Kidney epithelial cell (primary cell): Measurements from ENCODE around the gene DNAJC4. TPM values are rescaled to one million over a fixed set of nuclear protein-coding genes. Genes with fewer than 3 reads are reported as not detected.

Source experiments
- DNase-seq: peaks from one replicate; pipeline ENCODE4 v3.0.0-alpha.2; 2010; ENCODE audit warnings: low read depth
- H3K27me3 ChIP-seq: 2 replicates; pipeline ENCODE4 v1.6.0; 2011; ENCODE audit warnings: low read length; ENCODE audit not compliant: control insufficient read depth, insufficient read depth
- H3K36me3 ChIP-seq: 2 replicates; pipeline ENCODE4 v1.5.1; 2011; ENCODE audit warnings: low read length; ENCODE audit not compliant: control insufficient read depth, insufficient read depth
- H3K4me3 ChIP-seq: 2 replicates; pipeline ENCODE4 v1.5.1; 2011; ENCODE audit warnings: low read depth, mild to moderate bottlenecking, control low read depth, low read length
- total RNA-seq: library from RNA; depleted of rRNA; stranded (reverse); fragments of >200 nt; gene quantifications from 2 replicates; pipeline ENCODE4 v1.2.3, GENCODE V29; 2015
- TF ChIP-seq, protein P1 (sequence below): IDR thresholded peaks from 2 replicates; pipeline ENCODE4 v1.5.1; 2011; ENCODE audit warnings: mild to moderate bottlenecking, moderate library complexity, low read length, control low read depth, inconsistent platforms; ENCODE audit not compliant: insufficient read depth, poor library complexity, severe bottlenecking

Gene DNAJC4
- total RNA-seq, 1 donor from 2014 or later: 14.8 TPM

DNA sequence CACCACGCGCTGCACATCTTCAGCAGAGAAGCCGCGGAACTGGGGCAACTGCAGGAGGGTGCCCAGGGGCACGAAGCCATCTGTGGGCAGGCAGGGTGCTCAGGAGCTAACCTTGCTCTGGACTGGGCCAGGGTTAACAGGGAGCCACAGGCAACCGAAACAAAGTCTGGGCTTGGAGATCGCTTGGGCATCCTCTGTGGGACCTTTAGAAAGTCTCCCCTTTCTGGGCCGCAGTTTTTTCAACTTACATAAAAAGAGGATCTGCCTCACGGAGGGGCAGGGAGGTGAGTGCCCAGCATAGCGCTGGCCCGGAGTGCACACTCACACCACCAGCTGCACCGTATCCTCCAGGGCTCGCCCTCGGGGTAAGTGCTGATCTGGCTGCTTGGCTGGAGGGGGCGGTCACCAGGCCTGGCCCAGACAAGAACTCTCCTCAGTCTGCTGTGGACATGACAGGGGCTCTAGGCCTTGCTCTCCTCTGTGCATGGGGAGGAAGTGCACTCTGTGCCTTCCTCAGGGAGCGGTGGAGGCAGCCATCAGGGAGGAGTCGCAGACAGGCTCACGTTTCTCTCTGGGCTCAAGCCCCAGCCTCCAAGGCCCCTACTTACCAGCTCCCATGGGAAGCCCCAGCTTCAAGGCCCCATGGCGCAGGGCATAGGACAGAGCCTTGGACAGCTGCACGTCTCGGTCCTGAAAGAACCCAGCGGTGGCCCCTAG lies 5.3 kb upstream of the DNAJC4 start:
- Histone ChIP-seq H3K27me3 (no peaks in the 10 kb centered on the region), H3K36me3 (peaks cover 1% of the 10 kb centered on the region), H3K4me3 (peak overlapping the region; percentile 93)
- TF ChIP-seq, protein P1, sequence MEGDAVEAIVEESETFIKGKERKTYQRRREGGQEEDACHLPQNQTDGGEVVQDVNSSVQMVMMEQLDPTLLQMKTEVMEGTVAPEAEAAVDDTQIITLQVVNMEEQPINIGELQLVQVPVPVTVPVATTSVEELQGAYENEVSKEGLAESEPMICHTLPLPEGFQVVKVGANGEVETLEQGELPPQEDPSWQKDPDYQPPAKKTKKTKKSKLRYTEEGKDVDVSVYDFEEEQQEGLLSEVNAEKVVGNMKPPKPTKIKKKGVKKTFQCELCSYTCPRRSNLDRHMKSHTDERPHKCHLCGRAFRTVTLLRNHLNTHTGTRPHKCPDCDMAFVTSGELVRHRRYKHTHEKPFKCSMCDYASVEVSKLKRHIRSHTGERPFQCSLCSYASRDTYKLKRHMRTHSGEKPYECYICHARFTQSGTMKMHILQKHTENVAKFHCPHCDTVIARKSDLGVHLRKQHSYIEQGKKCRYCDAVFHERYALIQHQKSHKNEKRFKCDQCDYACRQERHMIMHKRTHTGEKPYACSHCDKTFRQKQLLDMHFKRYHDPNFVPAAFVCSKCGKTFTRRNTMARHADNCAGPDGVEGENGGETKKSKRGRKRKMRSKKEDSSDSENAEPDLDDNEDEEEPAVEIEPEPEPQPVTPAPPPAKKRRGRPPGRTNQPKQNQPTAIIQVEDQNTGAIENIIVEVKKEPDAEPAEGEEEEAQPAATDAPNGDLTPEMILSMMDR: no peak
- no peak for DNase-seq

- DNase-seq: no peak
- TF ChIP-seq, protein P1: peak; percentile 43
- H3K4me3 ChIP-seq: peak within 1 kb of the TSS; percentile 93
- no peaks in the 10 kb centered on the region for H3K27me3 ChIP-seq
- H3K36me3 ChIP-seq: peaks cover 1% of the 10 kb centered on the region
Measured at GRCh38 chr11:64225608-64226506, 4.5 kb upstream of the DNAJC4 start, which contains the start of the genes NUDT22 and TRPT1. NUDT22 (plus strand) TSS chr11:64226274; CDS start chr11:64226653, 379 bp downstream. TRPT1 (minus strand) TSS chr11:64226186; CDS start chr11:64225860, 326 bp downstream.

DNA sequence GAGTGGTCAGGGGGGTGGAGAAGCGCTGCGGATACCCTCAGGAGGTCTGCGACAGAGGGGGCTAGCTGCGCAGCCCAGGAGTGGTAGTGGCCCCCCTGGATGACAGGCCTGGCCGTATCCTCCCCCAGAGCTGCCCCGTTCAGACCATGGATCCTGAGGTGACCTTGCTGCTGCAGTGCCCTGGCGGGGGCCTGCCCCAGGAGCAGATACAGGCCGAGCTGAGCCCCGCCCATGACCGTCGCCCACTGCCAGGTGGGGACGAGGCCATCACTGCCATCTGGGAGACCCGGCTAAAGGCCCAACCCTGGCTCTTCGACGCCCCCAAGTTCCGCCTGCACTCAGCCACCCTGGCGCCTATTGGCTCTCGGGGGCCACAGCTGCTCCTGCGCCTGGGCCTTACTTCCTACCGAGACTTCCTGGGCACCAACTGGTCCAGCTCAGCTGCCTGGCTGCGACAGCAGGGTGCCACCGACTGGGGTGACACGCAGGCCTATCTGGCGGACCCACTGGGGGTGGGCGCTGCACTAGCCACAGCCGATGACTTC lies 3.8 kb upstream of the DNAJC4 start:
- H3K4me3 ChIP-seq: peak overlapping the region; percentile 93
- no peak for DNase-seq
- TF ChIP-seq, protein P1: no peak
- peaks cover 1% of the 10 kb centered on the region for H3K36me3 ChIP-seq
- no peaks in the 10 kb centered on the region for H3K27me3 ChIP-seq

DNA sequence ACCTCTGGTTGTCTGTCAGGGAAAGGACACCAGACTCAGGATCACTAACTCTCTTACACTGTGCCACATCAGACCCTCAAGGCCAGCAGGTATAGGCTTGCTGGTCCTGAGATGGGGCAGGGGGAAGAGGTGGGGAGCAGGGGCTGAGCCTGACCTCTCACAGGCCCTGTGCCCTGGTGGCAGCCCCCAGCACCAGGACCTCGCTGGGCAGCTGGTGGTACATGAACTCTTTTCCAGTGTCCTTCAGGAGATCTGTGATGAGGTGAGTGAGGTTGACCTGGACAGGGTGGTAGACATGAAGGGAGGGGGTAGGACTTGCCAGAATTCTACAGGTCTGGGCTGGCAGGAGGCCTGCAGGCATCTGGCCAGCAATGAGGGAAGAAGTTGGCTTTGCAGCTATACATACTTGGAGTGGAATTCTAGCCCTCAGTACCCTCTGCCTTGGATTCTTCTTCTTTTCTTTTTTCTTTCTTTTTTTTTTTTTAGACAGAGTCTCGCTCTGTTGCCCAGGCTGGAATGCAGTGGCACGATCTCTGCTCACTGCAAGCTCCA lies 2.9 kb upstream of the DNAJC4 start:
- TF ChIP-seq, protein P1: no peak
- Histone ChIP-seq H3K4me3 (no peak overlapping the region), H3K36me3 (peaks cover 1% of the 10 kb centered on the region), H3K27me3 (no peaks in the 10 kb centered on the region)
- DNase-seq: no peak

- TF ChIP-seq, protein P1: no peak
- no peak overlapping the region for H3K4me3 ChIP-seq
Measured at GRCh38 chr11:64229090-64229743, 1.1 kb upstream of the DNAJC4 start.

More at GRCh38 chr11:64229090-64229743, 1.1 kb upstream of the DNAJC4 start:
- H3K27me3 ChIP-seq: no peaks in the 10 kb centered on the region
- H3K36me3 ChIP-seq: peaks cover 1% of the 10 kb centered on the region
- no peak for DNase-seq
